ENCODE results near the gene ST14. TPM values are rescaled to one million over a fixed set of nuclear protein-coding genes. Genes with fewer than 3 reads are reported as not detected.
"Not testable (repeated sequence)": the region's sequence is repeated elsewhere in the genome, so short reads cannot be mapped to it uniquely, and the experiment has no call there.

The ST14 gene
- total RNA-seq, 1 donor from 2014 or later: 22.6 TPM

DNA sequence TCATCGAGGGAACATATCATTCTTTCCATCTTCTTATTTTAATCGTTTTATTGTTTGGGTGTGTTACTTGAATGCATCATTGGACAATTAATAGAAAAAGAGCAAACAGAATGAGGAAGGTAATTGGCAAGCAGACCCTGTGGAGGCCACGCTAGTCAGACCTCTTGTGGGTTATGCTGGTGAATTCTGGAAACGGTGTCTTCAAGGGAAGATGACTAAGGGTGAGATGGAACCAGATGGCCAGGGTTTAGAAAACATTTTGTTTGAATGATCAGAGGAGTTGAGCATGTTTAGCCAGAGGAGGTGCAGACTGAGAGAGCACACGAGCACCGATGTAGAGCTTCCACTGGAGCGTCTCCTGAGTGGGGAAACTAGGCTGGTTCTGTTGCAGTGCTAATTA lies 8.5 kb downstream of the ST14 start:
- Mint-ChIP-seq H3K27me3 (no peaks in the 10 kb centered on the region), H3K4me1 (peaks cover 81% of the 10 kb centered on the region), H3K9me3 (no peaks in the 10 kb centered on the region), H3K4me3 (peak overlapping the region; percentile 17), H3K27ac (no peak overlapping the region), H3K36me3 (ENCODE audit: low read depth) (no peaks in the 10 kb centered on the region)
- POLR2A ChIA-PET: interaction anchor here (1.0 kb wide), 1 partner anchor 13 kb away, joined by 3 read pairs; no protein-coding TSS in a partner anchor
- CTCF ChIA-PET: no interaction called here
- TF ChIP-seq, protein P1, sequence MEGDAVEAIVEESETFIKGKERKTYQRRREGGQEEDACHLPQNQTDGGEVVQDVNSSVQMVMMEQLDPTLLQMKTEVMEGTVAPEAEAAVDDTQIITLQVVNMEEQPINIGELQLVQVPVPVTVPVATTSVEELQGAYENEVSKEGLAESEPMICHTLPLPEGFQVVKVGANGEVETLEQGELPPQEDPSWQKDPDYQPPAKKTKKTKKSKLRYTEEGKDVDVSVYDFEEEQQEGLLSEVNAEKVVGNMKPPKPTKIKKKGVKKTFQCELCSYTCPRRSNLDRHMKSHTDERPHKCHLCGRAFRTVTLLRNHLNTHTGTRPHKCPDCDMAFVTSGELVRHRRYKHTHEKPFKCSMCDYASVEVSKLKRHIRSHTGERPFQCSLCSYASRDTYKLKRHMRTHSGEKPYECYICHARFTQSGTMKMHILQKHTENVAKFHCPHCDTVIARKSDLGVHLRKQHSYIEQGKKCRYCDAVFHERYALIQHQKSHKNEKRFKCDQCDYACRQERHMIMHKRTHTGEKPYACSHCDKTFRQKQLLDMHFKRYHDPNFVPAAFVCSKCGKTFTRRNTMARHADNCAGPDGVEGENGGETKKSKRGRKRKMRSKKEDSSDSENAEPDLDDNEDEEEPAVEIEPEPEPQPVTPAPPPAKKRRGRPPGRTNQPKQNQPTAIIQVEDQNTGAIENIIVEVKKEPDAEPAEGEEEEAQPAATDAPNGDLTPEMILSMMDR (IDR thresholded peaks at IDR 0.05): no peak
- ATAC-seq (ENCODE audit: low read depth) (no peak), DNase-seq (no peak)
- intact Hi-C loops (cut with micrococcal nuclease): no loop called here

DNA sequence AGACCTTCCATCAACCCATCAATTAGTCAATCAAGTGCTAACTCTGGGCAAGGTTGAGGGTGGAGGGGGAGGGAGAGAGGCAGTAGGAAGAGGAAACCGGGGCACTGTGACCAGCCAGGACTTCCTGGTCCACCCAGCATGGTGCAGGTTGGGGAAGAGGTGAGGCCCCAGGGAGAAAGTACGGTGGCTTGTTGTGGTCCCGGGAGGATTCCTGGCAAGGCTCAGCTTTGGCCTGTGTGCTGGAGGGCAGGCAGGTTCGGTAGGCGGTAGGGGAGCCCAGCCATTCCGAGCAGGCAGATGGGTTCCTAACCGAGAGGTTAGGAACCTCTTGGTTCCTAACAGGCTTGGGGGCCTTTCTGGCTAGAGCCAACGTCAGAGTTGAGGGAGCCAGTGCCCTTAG lies 10.8 kb downstream of the ST14 start:
- intact Hi-C loops (cut with micrococcal nuclease): no loop called here
- no peaks in the 10 kb centered on the region for H3K9me3 Mint-ChIP-seq
- peaks cover 62% of the 10 kb centered on the region for H3K4me1 Mint-ChIP-seq
- no peak for ATAC-seq (ENCODE audit: low read depth)
- DNase-seq: no peak
- CTCF ChIA-PET: interaction anchor here (1.7 kb wide), 1 partner anchor 42 kb away, joined by 4 read pairs; no protein-coding TSS in a partner anchor
- H3K27me3 Mint-ChIP-seq: no peaks in the 10 kb centered on the region
- peaks cover 7% of the 10 kb centered on the region for H3K36me3 Mint-ChIP-seq (ENCODE audit: low read depth)
- TF ChIP-seq, protein P1 (IDR thresholded peaks at IDR 0.05): no peak
- POLR2A ChIA-PET: no interaction called here
- H3K27ac Mint-ChIP-seq: no peak overlapping the region
- H3K4me3 Mint-ChIP-seq: no peak overlapping the region

DNA sequence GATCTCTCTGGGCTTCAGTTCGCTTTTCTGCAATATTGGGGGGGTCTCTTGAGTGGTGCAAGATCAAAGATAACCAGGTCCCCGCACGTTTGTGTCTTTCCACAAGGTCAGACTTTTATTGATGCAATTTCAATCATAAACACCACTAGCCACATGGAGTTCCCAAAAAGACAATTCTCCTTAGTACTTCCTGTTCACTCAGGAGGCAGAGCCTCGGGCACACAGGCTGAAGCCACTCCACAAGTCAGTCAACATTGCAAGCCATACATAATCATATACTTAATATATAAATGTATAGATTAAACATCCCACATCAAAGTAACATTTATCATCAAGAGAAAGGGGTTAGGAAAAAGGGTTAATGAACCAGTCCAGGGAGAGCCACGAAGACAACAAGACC lies 12.0 kb downstream of the ST14 start:
- CTCF ChIA-PET: interaction anchor here (1.7 kb wide), 1 partner anchor 41 kb away, joined by 4 read pairs; no protein-coding TSS in a partner anchor
- DNase-seq (no peak), ATAC-seq (ENCODE audit: low read depth) (no peak)
- no peaks in the 10 kb centered on the region for H3K27me3 Mint-ChIP-seq
- intact Hi-C loops (cut with micrococcal nuclease): no loop called here
- H3K36me3 Mint-ChIP-seq (ENCODE audit: low read depth): peaks cover 7% of the 10 kb centered on the region
- TF ChIP-seq, protein P1 (IDR thresholded peaks at IDR 0.05): no peak
- no peaks in the 10 kb centered on the region for H3K9me3 Mint-ChIP-seq
- no peak overlapping the region for H3K4me3 Mint-ChIP-seq
- H3K27ac Mint-ChIP-seq: no peak overlapping the region
- POLR2A ChIA-PET: interaction anchor here (0.6 to 0.7 kb wide), 2 partner anchors 27 to 274 kb away, joined by 3 to 14 read pairs; no protein-coding TSS in a partner anchor
- H3K4me1 Mint-ChIP-seq: peaks cover 56% of the 10 kb centered on the region

DNA sequence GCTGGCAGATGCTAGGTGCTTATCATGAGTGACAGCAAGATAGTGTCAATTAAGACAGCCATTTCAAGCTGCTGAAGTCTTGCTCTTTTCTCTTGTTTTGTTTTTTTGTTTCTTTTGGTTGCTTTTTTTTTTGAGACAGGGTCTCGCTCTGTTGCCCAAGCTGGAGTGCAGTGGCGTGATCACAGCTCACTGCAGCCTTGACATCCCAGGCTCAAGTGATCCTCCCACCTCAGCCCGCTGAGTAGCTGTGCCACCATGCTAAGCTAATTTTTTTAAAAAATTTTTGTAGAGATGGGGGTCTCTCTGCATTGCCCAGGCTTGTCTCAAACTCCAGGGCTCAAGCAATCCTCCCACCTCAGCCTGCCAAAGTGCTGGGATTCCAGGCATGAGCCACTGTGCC lies 12.4 kb downstream of the ST14 start:
- H3K27ac Mint-ChIP-seq; H3K9me3 Mint-ChIP-seq; H3K36me3 Mint-ChIP-seq (ENCODE audit: low read depth); DNase-seq; H3K27me3 Mint-ChIP-seq; ATAC-seq (ENCODE audit: low read depth); intact Hi-C loops (cut with micrococcal nuclease); H3K4me3 Mint-ChIP-seq: not testable (repeated sequence)
- H3K4me1 Mint-ChIP-seq: peaks cover 53% of the 10 kb centered on the region
- ChIA-PET POLR2A (interaction anchor here (0.6 to 0.7 kb wide), 2 partner anchors 28 to 274 kb away, joined by 3 to 14 read pairs; no protein-coding TSS in a partner anchor), CTCF (interaction anchor here (1.7 kb wide), 1 partner anchor 41 kb away, joined by 4 read pairs; no protein-coding TSS in a partner anchor)

DNA sequence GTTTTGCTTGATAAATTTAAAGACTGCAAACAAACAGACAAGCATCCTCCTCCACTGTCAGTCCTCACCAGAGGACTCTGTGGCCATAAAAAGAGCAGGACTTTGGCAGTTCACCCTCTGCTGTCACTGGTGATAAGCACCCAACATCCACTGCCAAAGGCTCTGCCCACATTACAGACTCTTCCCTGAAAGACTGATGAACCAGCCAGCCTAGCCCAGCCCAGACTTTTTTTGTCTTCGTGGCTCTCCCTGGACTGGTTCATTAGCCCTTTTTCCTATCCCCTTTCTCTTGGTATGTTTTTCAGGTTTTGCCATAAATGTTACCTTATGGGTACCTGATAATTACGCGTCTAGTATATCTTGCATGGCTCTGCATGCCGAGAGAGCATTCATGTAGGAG lies 15.1 kb downstream of the ST14 start:
- POLR2A ChIA-PET: no interaction called here

More for the DNA sequence above, 15.1 kb downstream of the ST14 start:
- Mint-ChIP-seq H3K4me1 (peaks cover 46% of the 10 kb centered on the region), H3K9me3 (no peaks in the 10 kb centered on the region), H3K27me3 (no peaks in the 10 kb centered on the region), H3K27ac (no peak overlapping the region), H3K36me3 (ENCODE audit: low read depth) (peaks cover 7% of the 10 kb centered on the region), H3K4me3 (no peak overlapping the region)
- CTCF ChIA-PET: no interaction called here
- TF ChIP-seq, protein P1 (IDR thresholded peaks at IDR 0.05): no peak
- DNase-seq (no peak), ATAC-seq (ENCODE audit: low read depth) (no peak)
- intact Hi-C loops (cut with micrococcal nuclease): no loop called here
